ENCODE results near the gene IPO7.
A peak's percentile ranks its signal among the peaks of the same experiment; 100 is the strongest.
"Not testable (repeated sequence)": the region's sequence is repeated elsewhere in the genome, so short reads cannot be mapped to it uniquely, and the experiment has no call there.

Gene IPO7

DNA sequence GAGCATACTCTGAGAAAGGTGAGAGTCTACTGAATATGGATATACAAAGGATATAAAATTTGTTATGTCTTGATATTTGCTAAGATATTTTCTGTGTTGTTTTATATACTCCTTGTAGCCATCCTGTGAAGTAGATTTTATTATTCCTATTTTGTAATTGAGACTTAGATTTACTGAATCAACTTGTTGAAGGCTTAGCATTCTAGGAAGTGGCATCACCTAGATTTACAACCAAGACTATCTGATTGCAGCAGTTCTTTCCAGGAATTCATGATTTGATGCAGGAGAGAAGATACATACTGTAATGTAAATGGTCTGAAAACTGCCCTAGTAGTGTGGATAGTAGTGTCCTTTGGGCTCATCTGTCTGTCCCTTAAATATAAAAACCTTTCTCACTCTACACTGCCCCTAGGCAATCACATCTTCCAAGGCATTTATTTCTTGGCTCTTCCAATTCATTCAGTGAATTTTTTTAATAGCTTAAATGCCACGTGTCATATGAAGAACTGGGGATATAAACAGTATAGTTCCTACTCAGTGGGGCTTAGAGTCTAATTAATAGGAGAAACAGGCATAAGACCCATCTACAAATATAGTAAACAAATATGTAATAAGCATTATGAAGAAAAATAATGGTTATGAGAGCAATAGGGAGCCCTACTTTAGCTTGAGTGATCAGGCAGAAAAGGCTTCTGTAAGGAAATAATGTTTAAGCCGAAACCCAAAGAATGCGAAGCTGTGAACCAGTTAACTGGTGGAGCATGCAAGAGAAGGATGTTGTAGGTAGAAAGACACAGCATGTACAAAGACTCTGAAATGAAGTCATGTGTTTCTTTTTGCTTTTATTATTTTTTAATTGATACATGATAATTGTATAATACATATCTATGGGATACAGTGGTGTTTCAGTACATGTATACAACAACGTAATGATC is 13.6 kb downstream of the IPO7 start:
- DNase-seq (ENCODE audit: low spot score) = peak; percentile 54

DNA sequence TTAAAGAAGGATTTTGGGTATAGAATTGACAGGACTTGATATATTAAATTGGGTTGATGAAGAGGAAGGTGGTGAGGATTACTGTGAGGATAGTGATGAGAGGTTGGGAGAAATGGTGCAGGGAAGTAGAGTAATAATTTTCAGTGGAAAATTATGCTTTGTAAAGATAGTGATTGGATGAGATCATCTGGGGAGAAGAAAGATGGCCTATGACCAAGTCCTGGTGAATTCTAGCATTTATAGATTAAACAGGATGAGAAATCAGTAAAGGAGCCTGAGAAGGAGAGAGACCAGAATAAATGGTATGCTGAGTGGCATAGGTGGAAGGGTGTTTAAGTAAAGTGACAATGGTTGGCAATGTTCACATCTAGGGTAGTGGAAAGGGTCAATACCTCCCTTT is 15.0 kb downstream of the IPO7 start:
- peak; percentile 32 for DNase-seq (ENCODE audit: low spot score)

DNA sequence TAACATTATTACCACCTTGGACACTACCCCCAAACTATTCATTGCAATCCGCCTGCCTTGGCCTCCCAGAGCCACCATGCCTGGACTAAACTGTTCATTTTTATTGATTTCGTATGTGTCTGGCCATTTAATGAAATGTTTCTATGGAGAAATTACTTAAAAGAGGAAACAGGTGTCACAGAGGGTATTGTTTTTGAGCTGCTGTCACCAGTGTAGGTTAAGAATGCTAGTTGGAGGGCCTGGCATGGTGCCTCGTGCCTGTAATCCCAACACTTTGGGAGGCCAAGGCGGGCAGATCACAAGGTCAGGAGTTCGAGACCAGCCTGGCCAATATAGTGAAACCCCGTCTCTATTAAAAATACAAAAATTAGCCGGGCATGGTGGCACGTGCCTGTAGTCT is 17.4 kb downstream of the IPO7 start:
- DNase-seq (ENCODE audit: low spot score) = not testable (repeated sequence)

DNA sequence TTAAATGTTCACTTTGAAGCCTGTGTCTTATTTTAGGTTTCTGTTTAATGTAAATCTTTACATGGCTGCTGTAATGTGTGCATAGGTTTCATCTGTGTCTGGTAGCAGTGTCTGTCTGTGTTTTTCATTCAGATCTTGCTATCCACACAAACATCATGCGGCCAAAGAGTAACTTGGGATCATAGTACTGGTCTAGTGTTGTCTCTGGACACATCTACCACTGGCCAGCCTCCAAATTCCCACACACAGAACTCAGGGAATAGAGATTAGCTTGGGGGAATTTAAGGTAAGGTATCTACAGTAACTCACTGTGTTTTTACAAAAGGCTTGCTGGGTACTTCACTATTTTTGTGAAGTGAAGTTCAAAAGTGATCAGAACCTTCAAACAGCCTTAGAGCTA is 44.3 kb downstream of the IPO7 start:
- DNase-seq (ENCODE audit: low spot score) = no peak

DNA sequence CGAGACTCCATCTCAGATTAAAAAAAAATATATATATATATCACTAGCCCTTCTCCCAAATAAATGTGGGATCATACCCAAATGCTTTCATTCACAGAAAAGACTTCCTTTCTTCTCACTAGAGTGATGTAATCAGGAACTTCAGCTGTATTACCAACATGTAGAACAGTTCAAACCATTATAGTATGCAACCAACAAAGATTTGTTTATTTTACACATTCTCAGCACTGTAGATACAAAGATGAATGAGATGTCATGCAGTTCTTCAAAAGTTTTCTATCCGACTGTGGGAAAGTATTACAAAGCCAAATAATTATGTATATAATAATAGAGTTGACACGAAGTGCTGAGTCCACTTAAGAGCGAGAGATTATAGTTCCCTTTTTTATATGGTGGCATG is 54.2 kb downstream of the IPO7 start:
- no peak for DNase-seq (ENCODE audit: low spot score)

DNA sequence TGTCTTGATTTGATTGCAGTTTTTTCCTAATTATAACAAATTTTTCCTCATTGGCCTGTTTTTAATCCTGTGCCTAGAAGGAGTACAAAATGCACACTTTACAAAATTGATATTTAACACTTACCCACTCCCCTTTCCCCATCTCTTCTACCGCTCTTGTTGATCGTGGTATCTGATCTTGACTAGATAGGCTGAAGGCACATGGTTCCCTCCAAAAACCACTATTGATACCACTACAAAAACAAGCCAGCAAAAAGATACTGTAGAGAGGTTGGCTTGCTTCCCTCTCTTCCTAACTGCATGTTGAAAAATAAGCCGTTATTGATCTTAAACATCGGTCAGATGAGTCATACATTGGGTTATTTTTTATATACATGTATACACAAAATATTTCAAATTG is 61.8 kb downstream of the IPO7 start:
- no peak for DNase-seq (ENCODE audit: low spot score)

DNA sequence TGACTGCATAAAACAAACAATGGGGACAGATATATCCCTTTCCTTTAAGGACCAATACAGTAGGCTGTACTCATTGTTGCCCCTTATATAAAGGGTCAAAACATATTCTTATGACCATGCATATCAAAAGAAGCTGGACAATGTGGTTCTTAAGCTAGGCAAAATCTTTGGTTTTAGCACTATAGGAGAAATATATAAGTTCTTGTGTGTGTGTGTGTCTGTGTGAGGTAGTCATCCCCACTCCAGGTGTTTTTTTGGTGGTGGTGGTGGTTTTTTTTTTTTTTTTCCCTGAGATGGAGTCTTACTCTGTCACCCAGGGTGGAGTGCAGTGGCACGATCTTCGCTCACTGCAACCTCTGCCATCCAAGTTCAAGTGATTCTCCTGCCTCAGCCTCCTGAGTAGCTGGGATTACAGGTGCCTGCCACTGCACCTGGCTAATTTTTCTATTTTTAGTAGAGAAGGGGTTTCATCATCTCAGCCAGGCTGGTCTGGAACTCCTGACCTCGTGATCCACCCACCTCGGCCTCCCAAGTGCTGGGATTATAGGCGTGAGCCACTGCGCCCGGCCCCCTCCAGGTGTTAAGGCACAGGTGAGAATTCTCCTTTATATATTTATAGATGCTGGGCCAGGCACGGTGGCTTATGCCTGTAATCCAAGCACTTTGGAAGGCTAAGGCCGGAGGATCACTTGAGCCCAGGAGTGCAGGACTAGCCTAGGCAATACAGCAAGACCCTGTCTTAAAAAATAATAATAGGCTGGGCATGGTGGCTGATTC is 64.3 kb downstream of the IPO7 start:
- no peak for DNase-seq (ENCODE audit: low spot score)

DNA sequence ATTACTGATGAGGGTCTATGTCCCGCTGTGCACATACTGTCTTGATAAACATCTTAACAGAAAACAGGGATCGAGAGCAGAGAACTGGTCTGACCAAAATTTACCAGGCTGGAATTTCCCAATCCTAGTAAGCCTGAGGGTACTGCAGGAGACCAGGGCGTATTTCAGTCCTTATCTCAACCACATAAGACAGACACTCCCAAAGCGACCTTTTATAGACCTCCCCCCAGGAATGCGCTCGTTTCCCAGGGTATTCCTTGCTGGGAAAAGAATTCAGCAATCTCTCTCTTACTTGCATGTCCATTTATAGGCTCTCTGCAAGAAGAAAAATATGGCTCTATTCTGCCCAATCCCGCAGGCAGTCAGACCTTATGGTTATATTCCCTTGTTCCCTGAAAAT is 67.6 kb downstream of the IPO7 start:
- DNase-seq (ENCODE audit: low spot score) = not testable (repeated sequence)

DNA sequence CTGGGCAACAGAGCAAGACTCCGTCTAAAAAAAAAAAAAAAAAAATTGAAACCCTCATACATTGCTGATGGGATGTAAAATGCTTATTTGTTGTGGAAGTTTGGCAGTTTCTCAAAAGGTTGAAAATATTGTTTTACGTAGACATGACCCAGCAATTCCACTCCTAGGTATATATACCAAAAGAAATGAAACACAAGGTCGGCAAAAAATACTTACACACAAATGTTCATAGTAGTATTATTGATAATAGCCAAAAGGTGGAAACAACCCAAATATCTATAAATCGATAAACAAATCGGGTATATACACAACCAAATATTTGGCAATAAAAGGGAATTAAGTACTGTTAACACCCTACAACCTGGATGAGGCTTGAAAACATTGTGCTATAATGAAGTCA is 71.3 kb downstream of the IPO7 start:
- DNase-seq (ENCODE audit: low spot score) = no peak

DNA sequence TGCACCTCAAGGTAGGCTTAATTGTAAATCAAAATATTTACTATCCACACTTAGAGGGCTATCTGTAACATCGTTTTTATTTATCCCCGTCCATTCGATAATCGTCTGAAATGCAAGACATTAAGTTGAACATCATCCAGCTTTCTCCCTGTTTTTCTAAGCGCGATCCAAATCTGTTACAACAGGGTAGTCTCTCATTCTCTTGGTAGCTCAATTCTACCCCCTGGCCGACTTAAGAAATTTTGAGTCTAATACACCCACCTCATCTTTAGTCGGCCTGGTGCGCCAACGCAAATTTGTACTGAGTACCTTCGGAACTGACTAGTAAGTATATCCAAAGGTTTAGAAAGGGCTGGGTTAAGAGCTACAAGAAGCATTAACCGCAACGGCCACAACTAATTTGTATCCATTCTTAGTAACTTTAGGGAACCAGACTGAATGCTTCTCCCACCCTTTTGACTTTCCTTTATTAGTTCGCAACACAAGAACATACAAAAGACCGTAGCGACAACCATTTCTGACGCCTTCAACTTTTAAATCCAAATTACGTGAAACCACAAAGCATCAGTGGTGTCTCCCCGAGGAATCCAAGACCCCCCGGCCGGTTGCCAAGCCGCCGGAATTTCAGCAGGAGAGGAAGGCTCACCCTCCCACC is 75.3 kb downstream of the IPO7 start:
- DNase-seq (ENCODE audit: low spot score) = peak; percentile 54

DNA sequence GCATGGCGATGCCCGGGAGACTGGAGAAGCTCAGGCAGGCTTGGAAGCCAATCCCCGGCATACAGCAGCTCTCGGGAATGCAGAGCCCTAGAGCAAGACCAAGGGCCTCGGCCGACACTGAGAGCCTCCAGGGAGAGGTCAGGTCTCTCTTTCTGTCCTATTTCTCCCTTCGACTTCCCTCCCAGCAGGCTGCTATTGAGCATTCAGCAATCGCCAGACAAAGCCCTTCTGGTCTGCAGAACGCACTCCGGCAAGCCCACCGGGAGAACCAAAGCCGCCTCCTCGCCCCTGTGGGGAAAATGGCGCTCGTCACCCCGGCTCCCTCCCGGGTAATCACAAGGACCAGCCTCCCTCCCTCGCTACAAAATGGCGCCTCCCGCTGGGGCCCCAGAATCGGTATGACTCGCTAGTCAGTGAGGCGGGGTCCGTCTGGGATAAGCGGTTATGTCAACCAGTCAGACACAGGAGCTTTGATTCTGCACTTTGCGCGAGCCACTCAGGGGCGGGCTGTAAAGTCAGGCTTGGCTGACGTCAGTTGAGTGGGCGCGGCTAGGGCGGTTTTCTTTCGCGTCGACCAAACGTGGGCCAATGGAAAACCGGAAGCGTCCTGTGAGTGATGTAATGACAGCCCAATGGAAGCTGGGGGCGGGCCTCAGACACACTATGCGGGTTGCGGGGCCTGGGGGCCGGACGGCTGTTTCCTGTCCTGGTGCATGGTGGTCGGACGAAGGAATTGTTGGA is 76.0 kb downstream of the IPO7 start, which contains the start of gene ZNF143:
ZNF143 (plus strand) TSS at position 691 of the 741 bp plus-strand sequence. CDS start 10,297 bp downstream, outside the sequence.
- peak; percentile 100 for DNase-seq (ENCODE audit: low spot score)

DNA sequence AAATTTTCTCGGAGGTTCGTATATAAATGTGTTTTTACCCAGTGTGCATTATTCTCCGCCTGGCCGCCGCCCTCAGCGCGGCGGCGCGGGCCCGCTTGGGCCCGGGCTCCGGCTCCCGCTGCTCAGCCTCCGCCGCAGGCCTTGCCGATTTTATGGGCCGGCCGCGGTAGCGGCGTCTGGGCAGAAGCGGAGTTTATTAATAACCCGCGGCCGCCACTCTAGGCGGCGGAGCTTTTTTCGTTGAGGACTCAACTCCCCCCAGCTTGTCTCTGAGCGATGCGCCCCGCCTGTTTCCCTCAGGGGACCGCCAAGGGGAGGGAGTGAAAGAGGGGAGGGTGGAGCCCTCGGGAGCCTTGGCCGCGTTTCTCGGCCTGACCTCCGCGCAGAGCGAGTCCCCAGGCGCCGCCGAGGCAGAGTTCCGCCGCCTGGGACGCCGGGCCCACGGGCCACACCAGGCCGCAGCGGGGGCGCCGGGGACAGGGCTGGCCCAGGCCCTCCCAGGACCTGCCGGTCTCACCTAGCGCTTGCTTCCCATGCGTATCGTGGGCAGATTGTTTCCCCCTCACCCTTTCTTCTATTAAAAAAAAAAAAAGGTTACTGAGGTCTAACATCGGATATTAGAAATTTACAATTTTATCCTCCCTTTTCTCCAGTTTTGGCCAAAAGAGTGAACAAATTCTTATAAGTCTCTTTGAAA is 76.8 kb downstream of the IPO7 start:
- DNase-seq (ENCODE audit: low spot score) = peak; percentile 88

DNA sequence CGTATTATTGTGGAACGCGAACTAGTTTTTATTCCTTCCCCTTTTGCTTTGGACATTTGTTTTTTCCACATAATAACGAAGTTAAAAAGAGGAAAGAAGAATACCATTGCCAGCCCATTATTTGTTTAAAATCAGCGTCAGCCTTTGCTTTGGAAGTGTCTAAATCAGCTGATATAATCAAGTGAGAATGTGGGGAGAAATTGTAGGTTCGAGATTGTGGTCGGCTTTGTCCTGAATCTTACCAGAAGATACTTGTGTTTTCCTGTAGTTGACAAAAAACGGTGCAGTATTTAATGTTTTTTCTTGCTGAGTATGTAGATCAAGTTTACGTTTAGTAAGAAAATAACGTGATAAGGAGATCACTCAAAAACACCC is 77.3 kb downstream of the IPO7 start:
- peak; percentile 35 for DNase-seq (ENCODE audit: low spot score)

DNA sequence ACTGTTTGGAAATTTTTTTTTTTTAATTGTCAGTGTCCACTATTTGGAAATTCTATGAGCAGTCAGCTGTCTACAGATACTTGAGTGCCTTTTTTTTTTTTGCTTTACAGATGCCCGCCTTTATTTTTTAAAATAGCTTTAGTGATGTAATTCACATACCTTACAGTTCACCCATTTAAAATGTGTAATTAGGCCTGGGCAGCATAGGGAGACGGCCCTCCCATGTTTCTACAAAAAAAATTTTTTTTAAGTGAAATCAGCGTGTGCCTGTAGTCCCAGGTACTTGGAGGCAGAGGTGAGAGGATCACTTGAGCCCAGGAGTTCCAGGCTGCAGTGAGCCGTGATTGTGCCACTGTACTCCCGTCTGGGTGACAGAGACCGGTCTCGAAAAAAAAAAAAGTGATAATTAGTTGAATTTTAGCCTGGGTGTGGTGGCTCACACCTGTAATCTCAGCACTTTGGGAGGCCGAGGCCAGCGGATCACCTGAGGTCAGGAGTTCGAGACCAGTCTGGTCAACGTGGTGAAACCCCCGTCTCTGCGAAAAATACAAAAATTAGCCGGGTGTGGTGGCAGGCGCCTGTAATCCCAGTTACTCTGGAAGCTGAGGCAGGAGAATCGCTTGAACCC is 77.8 kb downstream of the IPO7 start:
- DNase-seq (ENCODE audit: low spot score) = peak; percentile 56

DNA sequence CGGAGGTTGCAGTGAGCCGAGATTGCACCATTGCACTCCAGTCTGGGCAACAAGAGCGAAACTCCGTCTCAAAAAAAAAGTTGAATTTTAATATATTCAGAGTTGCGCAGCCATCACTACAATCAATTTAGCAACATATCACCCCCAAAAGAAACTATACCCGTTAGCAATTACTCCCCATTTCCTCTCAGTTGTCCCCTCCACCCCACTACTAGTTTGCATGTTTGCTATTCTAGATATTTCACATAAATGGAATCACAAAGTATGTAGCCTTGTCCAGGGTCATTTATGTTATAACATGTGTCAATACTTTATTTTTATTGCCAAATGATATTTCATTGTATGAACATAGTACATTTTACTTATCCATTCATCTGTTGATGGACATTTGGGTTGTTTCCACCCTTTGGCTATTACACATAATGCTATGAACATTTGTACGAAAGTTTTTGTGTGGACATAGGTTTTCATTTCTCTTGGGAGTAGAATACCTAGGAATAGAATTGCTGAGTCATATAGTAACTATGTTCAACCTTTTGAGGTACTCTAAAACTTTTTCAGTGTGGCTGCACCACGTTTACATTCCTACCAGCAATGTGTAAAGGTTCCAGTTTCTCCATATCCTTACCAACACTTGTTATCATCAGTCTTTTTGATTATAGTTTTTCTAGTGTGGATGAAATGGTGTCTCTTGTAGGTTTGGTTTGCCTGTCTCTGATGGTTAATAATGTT is 78.5 kb downstream of the IPO7 start:
- peak; percentile 60 for DNase-seq (ENCODE audit: low spot score)

DNA sequence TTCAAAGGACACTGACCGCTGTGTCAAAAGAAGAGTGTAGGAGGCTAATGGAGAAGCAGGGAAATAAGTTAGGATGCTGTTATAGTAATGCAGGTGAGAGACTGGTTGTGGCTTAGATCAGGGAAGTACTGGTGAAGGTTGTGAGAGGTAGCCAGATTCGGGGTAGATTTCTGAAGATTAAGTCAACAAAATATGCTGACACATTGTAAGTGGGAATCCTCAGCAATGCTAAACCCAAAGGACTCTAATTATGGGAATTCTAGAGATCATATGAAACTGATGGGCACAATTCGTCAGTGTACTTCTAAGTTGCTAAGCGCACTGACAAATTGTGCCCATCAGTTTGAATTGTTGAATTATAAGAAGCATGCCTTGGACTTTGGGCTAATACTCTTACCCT is 86.3 kb downstream of the IPO7 start:
- no peak for DNase-seq (ENCODE audit: low spot score)

DNA sequence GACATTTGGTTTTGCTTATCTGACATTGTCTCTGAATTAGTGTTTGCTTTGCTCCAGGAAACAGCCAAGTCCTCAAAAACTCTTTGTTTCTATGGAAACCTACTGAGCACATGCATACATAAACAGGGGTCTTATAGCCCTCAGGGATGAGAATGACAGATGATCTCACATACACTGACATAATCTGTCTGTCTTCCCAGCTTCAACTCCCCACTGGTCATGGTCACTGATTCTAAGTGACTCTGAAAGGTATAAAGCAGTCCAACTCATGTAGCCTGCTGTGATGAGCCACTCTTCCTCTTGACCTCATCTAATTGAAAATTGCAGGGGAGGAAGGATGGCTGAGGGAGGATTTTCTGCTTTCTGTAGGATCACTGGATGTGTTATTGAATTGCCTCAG is 89.0 kb downstream of the IPO7 start:
- peak; percentile 76 for DNase-seq (ENCODE audit: low spot score)

DNA sequence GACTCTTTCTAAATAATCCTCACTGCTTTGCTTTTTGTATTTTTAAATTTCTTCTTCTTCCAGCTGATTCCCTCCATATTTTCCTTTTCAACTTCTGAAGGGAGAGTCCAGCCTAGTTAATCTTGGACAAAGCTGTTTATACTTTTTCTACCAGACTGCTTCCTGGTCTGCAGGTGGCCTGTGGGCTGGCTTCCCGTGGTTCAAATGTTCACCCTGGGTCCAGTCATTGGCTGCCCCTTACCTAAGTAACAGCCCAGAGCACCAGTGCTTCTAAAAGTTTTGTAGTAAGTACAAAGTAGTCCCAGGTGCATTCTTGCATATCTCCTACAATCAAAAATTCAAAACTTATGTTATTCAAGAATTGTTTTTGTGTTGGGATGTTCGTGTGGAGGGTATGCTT is 95.4 kb downstream of the IPO7 start:
- peak; percentile 37 for DNase-seq (ENCODE audit: low spot score)

DNA sequence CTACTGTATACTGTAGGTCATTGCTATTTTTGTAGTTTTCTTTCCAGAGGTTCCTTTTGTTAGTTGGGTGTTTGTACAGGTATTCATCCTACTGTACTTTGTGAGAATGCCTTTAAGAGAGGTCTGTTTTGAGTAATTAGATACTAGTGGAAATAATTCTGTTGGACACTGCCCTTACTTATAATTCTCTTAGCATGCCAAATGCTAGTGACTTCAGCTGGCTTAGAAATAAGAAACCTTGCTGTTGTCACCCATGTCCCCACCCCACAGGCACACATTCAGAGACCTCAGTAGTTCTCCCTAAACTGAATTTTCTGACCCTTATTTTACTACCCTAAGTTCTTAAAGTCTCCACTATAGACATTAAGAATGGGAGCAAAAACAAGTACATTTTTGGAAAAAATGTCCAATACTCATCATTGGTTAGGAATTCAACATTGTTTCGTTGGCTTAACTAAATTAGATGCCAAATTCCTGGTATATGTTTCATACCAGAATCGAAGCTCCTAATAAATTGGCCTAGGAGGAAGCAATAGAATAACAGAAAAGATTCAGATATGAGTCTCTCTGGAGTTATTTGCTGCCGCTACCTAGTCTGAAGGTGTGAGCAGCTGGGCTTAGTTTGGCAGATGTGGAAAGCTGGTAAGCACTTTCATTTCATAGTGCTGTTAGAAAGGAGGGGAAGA is 104.8 kb downstream of the IPO7 start:
- peak; percentile 54 for DNase-seq (ENCODE audit: low spot score)
